Endometrial microvascular endothelial cells (primary cell): ENCODE measurements around the gene LARGE1. TPM values are rescaled to one million over a fixed set of nuclear protein-coding genes. Genes with fewer than 3 reads are reported as not detected.

Experiments used
- in situ Hi-C: cut with HindIII; loops from 2 replicates; pipeline ENCODE4 v1.10.0; 2017; ENCODE audit warnings: low sequenced_read_pairs, low pct_unique_long_range_greater_than_20kb; ENCODE audit errors: inconsistent ontology term
- total RNA-seq: library from RNA; depleted of rRNA; stranded (reverse); fragments of >200 nt; gene quantifications from one replicate; pipeline ENCODE4 v1.2.3, GENCODE V29; 2015; ENCODE audit errors: inconsistent ontology term

Gene LARGE1
- total RNA-seq, 1 donor from 2014 or later: 1.8 TPM

DNA sequence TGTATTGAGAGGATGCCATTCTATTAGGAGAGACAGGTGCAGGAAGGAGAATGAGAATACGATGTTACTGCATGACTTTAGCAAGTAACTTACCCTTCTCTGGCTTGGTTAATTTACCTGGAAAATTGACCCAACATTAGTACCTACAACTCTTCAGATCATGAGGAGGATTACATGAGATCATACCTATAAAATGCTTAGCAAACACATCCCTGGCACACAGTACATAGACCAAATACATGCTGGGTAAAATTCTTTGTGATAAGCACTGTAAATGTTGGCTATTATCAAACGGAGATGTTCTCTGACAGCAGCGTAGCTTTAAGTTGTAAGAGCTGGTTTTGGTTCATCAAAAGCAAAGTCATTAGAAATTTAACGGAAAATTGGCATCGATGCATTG is 28.8 kb downstream of the LARGE1 start:
- in situ Hi-C loops: no loop called here

DNA sequence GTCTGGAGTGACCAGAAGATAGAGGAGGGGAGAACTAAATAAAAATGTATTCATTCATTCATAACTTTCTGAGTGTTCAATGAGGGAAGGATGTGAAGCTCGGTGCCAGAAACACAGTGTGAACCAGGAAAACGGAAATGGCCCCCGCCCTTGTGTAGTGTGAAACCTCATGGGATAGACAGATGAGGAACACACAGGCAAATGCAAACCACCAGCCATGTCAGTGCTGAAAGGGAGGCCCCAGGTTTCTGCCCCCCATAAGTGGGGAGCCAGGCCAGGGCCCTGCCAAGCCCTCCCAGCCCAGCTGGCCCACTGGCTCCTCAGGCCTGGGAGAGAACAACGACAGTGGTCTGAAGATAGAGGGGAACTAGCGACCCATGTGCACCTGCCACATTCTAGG is 30.5 kb downstream of the LARGE1 start:
- in situ Hi-C loops: no loop called here

DNA sequence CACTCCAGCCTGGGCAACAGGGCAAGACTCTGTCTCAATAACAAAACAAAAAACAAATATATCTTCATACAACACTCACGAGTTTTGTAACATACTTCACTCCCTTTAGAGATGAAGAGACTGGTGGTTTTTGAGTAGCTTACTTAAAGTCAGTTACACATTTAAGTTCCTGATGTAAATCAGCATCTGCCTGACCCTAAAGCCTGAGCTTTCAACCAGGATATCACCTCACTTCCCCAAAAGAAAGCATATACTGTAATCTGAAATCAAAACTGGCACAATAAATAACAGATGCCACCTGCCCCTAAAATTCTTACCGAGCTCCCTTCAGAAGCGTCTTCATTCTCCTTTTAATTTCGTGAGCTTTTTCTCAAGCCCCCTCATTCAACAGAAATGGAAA is 31.5 kb downstream of the LARGE1 start:
- in situ Hi-C loops: no loop called here

DNA sequence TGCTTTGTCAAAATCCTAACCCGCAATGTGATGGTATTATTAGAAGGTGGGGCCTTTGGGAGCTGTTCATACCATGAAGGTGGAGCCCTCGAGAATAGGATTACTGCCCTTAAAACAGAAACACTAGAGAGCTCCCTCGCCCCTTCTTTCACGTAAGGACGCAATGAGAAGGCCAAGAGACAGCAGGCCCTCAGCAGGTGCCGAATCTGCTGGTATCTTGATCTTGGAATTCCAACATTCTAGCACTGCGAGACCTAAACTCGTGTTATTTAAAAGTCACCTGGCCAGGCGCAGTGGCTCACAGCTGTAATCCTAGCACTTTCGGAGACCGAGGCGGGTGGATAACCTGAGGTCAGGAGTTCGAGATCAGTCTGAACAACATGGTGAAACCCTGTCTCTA is 33.1 kb downstream of the LARGE1 start:
- in situ Hi-C loops: no loop called here

DNA sequence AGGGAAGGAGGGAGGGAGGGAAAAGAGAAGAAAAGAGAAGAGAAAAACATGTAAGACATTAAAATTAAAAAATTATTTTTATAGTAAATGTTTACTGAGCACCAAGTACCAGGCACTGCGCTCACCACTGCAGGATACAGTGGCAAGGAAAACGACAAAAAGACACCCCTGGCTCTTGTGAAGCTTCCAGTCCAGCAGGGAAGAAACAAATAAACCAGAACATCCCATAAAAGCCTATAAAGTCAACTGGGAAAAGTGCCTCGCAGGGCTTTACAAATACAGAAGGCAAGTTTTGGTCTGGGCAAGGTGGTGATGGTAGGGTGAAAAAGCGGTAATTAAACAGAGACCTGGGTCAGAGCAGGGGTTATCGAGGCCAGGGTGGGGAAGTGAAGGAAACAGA is 33.6 kb downstream of the LARGE1 start:
- in situ Hi-C loops: no loop called here

DNA sequence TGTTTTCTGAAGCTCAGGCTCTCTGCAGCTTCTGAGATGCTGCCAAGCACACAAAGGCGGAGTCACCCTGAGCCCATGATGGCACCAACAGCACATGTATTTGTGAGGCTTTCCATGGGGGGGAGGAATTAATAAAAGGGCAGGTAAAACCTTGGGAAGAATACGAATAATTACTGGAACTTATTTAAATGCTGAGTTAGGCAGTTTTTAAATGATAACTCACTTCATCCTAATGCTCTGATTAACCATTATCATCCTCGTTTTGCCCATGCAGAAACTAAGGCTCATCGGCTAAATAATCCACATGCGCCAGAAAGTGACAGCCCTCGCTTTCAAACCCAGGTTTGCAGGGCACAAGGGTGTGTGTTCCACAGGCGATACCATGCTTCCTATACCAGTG is 35.4 kb downstream of the LARGE1 start:
- in situ Hi-C loops: no loop called here

DNA sequence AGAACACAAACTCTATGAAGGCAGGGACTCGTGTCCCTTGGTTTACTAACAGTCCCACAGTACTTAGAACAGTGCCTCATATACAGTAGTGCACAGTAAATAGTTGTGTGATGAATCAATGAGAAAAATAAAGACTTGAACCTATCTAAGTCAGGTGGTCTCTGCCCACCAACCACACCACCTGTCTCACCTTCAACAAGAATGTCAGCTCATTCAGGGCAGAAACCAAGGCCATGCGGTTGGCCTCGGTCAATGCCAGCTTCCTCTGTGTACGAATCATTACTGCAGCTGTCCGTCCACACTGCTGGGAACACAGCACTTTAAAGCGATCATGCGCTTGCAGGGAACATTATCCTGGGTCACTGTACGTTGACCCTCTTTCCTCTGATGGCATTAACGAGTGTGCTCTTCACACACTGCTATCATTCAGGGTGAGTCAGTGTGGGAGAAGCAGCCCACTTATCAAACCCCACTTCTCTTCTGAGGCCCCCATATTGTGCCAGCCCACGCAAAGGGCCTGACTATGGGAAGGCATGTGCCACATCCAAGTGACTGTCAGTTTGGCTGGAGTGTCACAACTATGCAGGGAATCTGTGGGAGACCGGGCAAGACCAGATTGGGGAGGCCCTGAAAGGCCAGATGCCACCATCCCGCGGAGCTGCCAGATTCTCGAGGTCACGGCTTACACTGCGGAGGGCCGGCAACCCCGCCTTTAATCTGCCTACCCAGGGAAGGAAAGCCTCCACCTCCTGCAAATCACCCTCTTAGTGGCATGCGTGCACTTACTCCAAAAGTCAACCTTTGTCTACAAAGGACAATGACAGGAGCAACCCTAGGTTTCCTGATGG is 36.1 kb downstream of the LARGE1 start:
- in situ Hi-C loops: no loop called here

DNA sequence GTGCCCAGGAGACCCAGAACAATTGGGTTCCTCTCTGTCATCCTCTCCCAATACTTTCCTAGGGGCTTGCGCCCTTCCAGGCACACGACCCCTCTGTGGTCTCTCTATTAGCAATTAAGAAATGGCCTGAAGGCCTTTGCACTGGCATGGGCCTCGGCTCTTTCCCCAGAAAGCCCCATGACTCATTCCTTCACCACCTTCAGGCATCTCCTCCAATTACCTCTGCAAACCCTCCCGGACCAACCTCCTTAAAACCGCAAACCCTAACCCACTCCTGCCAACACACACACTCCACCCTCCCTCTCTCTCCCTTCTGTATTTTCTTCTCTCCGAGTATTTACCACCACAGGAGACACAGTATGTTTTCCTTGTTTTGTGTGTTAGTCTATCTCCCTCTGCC is 36.7 kb downstream of the LARGE1 start:
- in situ Hi-C loops: no loop called here

DNA sequence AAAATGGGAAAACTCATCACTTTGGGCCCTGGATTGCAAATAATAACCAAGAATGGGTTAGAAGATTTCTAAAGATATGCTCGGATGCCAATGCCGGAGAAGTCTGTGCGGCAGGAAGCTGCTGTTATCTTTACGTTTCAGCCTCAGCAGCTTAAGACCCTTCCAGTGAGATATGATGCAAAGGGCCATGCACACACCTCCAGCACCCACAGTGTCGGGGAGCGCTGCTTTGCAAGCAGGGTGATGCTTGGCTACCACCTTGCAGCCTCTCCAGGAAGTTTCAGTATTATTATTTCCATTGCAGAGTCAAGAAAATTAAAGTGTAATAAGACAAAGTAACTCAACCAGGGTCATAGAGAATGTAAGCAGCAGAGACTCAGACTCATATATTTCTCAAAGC is 37.3 kb downstream of the LARGE1 start:
- in situ Hi-C loops: no loop called here

DNA sequence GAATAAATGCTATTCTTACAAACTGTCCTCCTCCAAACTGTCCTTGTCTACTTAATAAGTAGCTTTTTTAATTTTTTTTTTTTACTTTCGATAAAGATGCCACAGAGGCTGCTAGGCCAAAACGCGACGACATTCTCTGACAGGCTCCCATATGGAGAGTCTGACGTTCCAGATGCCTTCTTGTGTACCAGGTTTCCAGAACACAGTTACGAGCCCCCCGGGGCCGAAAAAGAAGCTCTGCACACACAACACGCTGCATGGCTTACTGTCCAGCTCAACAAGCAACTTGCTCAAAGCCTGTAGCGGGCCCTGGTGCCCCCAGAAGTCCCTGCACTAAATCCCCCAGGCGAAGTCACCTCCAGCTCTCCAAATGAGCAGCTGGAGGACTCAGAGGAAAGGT is 39.3 kb downstream of the LARGE1 start:
- in situ Hi-C loops: no loop called here

DNA sequence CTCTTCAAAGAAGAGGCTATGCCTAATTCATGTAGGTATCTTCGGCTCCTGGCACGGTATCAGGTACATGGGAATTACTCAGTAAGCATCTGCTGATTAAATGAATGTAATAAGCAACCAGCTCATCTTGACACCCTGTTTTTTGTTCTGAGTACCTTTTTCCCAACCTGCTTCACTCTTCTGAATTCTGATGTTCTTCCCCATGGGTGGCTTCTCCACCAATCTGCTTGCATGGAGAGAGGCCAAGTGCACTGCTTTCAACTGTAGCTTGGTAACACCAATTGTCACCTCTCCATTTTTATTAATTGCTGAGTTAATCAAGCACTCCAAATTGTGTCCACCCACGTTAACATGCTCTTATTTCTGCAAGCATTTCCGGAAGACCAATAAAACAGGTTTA is 40.5 kb downstream of the LARGE1 start:
- in situ Hi-C loops: no loop called here

DNA sequence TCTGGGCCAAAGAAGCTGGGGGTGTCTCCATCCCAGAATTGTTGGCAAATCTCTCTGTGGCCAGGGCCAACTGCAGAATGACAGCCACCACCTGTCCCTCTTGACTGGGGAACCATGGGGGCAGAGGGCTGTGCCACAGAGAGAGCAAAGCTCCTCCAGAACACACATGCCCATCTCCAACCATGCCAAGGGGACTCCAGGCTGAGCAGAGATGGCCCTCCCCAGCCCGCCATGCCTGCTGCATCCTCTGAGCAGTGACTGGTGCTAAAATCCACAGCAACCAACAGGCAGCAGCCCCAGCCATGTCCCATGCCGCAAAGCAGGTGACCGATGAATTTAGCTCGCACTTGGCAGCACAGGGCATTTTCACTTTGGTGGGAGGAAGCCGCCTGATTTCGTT is 45.0 kb downstream of the LARGE1 start:
- in situ Hi-C loops: no loop called here

DNA sequence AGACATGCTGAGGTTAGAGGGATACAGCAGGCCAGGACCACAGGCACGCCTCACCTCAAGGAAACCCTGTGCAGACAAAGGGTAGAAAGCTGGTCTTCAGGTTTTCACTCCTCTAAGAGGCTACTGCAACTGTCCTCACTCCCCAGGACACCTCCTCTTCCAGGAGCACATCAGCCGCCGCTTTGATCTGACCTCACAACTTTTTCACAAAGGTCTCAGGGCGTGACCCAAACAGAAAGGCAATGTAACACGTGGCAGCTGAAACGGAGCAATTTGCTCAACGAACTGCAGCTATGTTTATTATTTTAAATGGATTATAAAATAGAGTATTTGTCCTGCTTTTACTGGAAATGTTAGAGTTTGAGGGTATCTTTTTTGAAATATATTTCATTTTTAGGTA is 46.1 kb downstream of the LARGE1 start:
- in situ Hi-C loops: no loop called here

DNA sequence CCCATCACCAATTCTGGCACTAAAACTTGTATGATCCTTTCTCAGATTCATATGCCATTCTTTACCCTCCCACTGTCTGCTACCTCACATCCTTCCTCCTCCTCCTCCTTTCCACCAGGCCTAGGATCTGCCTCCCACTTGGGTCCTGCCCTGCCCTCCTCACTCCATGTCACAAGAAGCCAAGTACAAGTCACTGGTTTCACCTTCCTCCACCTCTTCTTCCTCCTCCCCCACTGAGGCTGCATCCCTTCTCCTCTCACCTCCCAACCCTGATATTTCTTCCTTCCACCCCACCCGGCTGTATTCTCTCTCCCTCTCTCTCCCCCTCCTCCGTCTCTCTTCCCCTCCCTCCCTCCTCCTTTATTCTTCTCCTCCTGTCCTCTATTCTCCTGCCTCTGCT is 46.6 kb downstream of the LARGE1 start:
- in situ Hi-C loops: no loop called here

DNA sequence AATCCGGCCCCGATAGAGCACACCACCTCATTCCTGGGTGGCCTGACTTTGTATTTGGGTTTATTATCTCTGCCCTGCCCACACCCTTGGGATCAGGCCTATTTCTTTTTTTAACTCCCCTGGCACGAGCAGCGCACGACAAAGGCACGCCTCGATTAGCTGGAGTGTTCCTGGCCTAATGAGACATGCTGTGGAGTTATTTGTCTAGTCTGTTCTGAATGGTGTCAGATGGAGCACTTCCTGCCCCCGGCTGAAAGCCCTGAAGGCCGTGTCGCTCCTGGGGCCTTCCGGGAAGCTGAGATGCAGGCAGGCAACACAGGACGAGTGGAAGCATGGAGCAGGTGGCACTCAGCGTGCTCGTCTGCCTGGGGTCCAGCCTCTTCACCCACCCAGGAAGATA is 47.1 kb downstream of the LARGE1 start:
- in situ Hi-C loops: no loop called here

DNA sequence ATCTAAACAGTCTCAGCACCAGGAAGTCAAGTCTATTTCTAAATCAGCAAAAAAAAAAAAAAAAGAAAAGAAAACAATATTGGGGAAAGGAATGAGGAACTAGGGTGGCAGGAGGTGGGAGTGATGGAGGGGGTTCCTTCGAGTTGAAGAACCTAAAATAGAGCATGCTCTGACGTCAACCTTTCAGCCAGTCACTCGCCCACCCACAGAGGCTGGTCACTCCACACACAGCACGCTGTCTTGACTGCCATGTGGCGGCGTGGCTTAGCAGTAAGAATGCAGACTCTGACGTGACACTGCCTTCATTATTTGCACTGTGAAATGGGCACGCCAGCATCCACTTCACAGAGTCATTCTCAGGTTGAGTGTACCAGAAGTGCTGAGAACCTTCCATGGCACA is 48.3 kb downstream of the LARGE1 start:
- in situ Hi-C loops: no loop called here

DNA sequence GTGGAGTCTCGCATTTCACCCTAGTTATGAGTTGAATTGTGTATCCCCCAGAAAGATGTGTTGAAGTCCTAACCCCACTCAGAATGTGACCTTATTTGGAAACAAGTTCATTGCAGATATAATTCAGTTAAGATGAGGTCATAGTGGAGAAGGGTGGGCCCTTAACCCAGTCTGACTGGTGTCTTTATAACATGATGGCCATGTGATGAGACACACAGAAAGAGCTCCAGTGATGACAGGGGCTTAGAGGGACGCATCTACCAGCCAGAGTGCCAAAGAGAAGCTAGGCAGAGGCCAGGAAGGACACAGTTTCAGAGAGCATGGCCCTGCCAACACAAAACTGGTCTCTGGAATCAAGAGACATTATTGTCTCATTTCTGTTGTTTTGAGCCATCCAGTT is 50.3 kb downstream of the LARGE1 start:
- in situ Hi-C loops: no loop called here

DNA sequence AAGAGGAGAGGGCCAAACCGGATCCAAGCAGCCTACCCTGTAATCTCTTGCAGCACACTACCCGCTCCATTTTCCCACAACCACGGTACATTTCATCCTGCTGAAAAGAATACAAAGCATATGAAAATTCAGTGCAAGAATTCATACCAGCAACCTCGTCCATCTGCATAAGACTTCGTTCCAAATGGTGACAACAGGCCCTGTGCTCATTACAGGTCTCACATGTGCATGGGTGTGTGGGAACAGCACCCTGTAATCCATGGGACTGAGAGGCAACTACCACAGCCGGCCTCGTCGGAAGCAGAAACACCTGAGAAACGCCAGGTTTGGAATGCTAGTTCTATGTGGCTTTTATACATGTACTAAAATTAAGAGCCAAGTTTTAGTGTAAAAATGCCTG is 52.3 kb downstream of the LARGE1 start:
- in situ Hi-C loops: no loop called here

DNA sequence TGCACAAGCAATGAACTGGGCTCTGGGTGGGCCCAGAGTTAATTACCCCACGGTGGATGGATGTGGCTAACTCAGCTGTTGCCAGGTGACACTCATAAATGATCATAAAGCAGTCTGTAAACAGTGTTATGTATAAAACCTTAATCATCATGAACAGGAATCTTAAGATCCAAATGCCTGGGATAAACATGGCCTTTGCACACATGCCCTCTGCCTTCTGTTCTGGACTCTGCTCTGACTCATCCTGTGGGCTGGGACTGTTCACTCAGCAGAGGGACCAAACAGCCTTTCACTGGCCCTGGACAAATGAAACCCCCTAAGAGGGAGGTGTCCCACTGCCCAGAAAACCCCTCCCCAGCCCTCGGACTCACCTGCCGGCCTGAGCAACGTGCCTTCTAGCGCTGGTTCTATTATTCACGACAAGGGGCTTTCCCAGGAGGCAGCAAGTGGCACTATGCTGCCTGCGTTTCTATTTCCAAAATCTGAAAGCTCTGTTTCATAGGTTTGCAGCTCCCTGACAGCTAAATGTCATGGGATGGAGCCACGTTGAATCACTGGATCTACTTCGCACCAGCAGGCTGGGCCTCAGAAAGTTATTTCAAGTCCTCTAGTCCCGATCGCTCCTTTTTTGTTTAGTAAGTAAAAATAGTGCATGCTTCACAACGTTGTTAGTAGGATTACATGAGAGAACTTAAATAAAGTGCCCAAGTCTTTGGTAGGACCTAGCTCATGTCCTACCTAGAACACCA is 53.0 kb downstream of the LARGE1 start:
- in situ Hi-C loops: no loop called here

DNA sequence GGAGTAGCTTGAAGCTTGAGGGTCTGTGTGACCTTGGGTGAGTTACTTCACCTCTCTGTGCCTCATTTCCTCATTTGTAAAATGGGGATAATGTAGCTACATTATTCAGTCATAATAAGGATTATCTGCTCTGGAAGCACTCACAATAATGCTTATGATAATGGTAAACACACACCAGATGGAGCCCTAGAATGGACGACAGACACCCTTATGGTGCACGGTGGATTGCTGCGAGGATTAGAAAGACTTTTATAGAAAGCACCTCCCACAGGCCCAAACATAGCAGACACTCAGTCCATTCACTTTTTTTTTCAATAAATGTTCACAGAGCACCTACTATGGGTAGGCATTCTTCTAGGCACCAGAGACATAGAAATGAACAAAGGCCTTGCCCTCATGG is 53.8 kb downstream of the LARGE1 start:
- in situ Hi-C loops: no loop called here
